22Rv1 (cell line): ENCODE results near the gene KCNK13.

Experiments used
- CTCF ChIP-seq: fragments of 450-650 bp; IDR thresholded peaks from 2 replicates; pipeline ENCODE4 v1.5.1; 2017; ENCODE audit warnings: mild to moderate bottlenecking
- ZFX ChIP-seq: fragments of 450-650 bp; IDR thresholded peaks from 2 replicates; pipeline ENCODE4 v1.6.1; 2017; ENCODE audit warnings: antibody characterized with exemption, borderline replicate concordance

- no peak for TF ChIP-seq CTCF
- TF ChIP-seq ZFX = no peak
Observed at GRCh38 chr14:90072350-90072749, 10.6 kb downstream of the KCNK13 start.
